Measurements from ENCODE around the gene LYST.
"Not testable (repeated sequence)": the region's sequence is repeated elsewhere in the genome, so short reads cannot be mapped to it uniquely, and the experiment has no call there.

Gene LYST

GRCh38 chr1:235809688-235810397 is 56.9 kb downstream of the LYST start:
- DNase-seq = no peak

GRCh38 chr1:235808223-235808622 is 58.5 kb downstream of the LYST start:
- no peak for DNase-seq

GRCh38 chr1:235806123-235806522 is 60.6 kb downstream of the LYST start:
- DNase-seq = no peak

- no peak for DNase-seq
Observed at GRCh38 chr1:235802573-235803346, 63.9 kb downstream of the LYST start.

- no peak for DNase-seq
Observed at GRCh38 chr1:235799264-235799663, 67.4 kb downstream of the LYST start.

DNA sequence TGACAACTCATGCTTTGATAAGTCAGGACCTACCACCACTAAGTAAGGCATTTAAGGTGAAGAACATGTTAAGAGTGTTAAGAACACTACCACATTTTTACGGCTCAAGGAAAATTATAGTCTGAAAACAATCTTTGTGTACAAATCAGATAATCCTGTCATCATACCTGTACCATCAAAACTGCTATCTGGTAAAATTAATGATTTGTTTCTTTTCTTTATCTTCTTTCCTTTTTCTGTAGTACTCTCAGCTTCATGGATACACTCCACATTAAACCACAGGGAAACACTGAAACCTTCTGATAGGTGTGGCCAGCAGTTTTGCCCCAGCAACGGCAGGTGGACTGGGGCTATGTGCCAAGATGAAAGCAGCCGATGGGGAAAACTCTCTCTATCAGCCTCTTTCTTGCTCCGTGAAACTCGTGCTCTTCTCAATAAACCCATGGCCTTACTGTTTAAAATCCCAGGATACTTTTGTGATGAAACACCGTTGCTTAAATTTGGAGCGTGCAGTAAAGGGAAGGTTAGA is 75.1 kb downstream of the LYST start:
- DNase-seq = no peak

DNA sequence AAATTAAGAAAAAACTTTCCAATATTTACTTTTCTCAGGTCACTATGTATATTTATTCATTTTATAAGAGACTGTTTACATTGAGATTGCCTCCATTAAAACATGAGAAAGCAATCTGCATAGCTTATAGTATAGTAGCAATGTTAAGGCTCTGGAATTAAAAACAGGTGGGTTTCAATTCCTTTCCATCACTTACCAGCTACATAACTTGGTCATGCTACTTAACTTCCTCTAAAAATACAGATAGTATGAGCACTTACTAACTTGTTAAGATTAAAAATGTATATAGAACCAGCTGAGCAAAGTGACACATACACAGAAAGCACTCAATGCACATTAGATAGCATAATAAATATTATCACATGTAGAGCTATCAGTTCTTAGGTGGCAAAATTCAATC is 76.6 kb downstream of the LYST start:
- no peak for DNase-seq

GRCh38 chr1:235786227-235786898 is 80.3 kb downstream of the LYST start:
- DNase-seq = not testable (repeated sequence)

GRCh38 chr1:235784950-235785349 is 81.8 kb downstream of the LYST start:
- DNase-seq = no peak

- DNase-seq = no peak
Observed at GRCh38 chr1:235783148-235783776, 83.4 kb downstream of the LYST start.

GRCh38 chr1:235782601-235783000 is 84.1 kb downstream of the LYST start:
- DNase-seq = no peak

DNA sequence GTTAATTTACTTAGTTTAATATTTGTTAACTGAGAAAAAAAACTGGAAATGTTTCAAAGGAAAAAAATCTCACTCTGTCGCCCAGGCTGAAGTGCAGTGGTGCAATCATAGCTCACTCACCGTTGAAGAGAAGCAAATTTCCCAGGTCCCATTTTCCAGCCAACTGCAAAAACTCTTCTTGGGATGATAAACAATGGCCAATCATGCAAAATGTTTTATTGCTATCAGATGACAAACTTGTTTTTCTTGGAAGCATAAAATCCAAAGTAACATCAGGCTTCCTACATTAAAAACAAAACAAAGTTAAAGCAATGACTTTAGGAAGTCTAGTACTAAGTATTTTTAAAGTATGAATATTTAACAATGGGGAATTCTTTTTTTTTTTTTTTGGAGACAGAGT is 84.9 kb downstream of the LYST start:
- DNase-seq = no peak

DNA sequence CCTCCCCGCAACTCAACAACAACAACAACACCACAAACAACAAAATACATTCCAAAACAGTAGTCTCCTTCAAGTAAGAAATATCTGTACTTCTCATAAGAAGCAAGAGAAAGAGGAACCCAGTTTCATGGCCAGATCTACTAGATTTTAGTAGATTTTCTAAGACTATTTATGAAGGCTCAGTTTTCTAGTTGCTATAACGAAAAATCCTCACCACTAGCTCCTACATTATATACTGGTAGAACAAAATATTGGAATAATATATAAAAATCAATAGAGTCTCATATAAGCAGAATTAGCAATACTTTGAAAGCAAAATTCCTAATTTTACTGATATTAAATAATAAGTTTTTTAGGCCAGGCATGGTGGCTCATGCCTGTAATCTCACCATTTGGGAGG is 86.9 kb downstream of the LYST start:
- no peak for DNase-seq

- no peak for DNase-seq
Observed at GRCh38 chr1:235776396-235776795, 90.3 kb downstream of the LYST start.

GRCh38 chr1:235775246-235775860 is 91.4 kb downstream of the LYST start:
- DNase-seq = no peak

- DNase-seq = no peak
Observed at GRCh38 chr1:235767795-235768194, 98.9 kb downstream of the LYST start.

- no peak for DNase-seq
Observed at GRCh38 chr1:235766794-235767285, 99.9 kb downstream of the LYST start.

GRCh38 chr1:235763962-235764361 is 102.7 kb downstream of the LYST start:
- no peak for DNase-seq

DNA sequence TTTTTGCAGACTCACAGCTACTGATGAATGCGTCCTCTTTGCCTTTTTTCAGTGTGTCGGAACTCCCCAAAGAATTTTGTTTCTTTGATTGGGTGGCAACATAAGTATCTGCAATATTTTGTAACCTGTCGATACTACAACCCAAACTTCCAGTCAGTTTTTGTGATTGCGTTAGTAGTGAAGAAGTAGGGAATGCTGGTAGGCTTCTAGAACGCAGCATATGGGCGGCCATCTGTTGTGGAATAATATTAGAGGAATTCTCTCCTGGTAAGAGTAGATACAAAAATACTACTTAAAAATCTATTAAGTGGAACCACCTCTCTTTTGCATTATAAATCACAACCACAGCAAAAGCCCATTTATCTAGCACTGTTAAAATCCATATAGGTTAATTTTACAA is 107.4 kb downstream of the LYST start:
- no peak for DNase-seq

DNA sequence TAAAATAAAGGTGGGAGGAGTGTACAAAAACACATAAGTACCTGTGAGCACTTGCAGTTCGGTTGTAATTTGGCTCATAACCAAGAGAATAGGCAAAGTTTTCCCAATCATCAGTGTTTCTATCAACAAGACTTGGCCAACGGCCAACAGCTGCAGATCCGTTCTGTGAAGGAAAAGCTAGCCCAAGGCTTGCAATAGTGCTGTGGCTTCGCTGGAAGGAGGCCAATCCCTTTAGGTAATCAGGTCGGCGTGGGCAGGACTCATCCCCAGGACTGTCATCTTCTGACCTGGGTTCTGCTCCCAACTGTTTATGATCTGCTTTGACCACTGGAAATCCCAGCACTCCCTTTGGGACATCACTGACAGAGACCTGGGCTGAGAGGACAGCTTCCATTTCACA is 107.8 kb downstream of the LYST start:
- no peak for DNase-seq

DNA sequence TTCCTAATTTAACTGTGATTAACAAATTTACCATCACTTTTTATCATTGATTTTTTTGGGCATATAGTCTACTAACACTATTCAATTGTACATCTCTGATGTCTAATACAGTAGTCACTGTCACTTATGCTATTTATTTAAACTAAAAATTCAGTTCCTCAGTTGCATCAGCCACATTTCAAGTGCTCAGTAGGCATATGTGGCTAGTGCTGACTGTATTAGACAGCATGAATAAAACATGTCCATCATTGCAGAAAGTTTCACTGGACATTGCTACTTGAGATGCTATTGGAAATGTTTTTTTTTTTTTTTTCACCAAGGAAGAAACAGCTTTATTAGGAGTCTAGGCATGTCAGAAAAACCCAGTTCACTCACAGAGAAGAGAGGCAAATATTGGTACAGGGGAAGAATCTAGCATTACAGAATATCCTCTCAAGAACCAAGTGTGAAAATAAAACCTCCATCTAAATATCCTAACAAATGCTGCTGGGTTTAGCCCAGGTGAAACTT is 109.1 kb downstream of the LYST start:
- no peak for DNase-seq

- not testable (repeated sequence) for DNase-seq
Observed at GRCh38 chr1:235754186-235754585, 112.5 kb downstream of the LYST start.

Data from activated T-cell treated with anti-CD3 and anti-CD28 coated beads, Interleukin-2, amount 50 U/mL, for 1 hour (primary cell).